Mesenchymal stem cell (in vitro differentiated cells and primary cell): ENCODE results near the gene TNK1.

ENCODE experiments used
- DNase-seq: peaks from one replicate; pipeline ENCODE4 v3.0.0-alpha.2; 2013
- H2AFZ ChIP-seq: one replicate; pipeline ENCODE4 v1.6.1; 2013; ENCODE audit warnings: low read depth, mild to moderate bottlenecking, control low read depth, inconsistent platforms, low read length, moderate library complexity
- H2AK5ac ChIP-seq: 2 replicates; pipeline ENCODE4 v1.6.1; 2013; ENCODE audit warnings: low read length, moderate library complexity, mild to moderate bottlenecking, inconsistent platforms; ENCODE audit not compliant: severe bottlenecking
- H2BK120ac ChIP-seq: one replicate; pipeline ENCODE4 v1.6.1; 2013; ENCODE audit warnings: low read depth, mild to moderate bottlenecking, inconsistent platforms, low read length, moderate library complexity
- H2BK12ac ChIP-seq, 2 experiments: one replicate each; pipeline ENCODE4 v1.6.1; 2013; ENCODE audit warnings: inconsistent platforms in 2 of 2, low read length in 2 of 2, mild to moderate bottlenecking in 2 of 2, moderate library complexity in 2 of 2, control low read depth in 1 of 2
- H2BK15ac ChIP-seq: one replicate; pipeline ENCODE4 v1.6.1; 2013; ENCODE audit warnings: mild to moderate bottlenecking, low read depth, inconsistent platforms; ENCODE audit not compliant: poor library complexity, severe bottlenecking
- H2BK5ac ChIP-seq: 2 replicates; pipeline ENCODE4 v1.6.1; 2013; ENCODE audit warnings: low read depth, mild to moderate bottlenecking, low read length, control low read depth, inconsistent platforms; ENCODE audit not compliant: poor library complexity, severe bottlenecking
- H3K14ac ChIP-seq, 2 experiments: one replicate each; pipeline ENCODE4 v1.6.1; 2013; ENCODE audit warnings: inconsistent platforms in 2 of 2, low read length in 2 of 2, control low read depth in 1 of 2, mild to moderate bottlenecking in 1 of 2, moderate library complexity in 1 of 2
- H3K18ac ChIP-seq, 2 experiments: one replicate each; pipeline ENCODE4 v1.6.1; 2013; ENCODE audit warnings: inconsistent platforms in 2 of 2, low read length in 2 of 2, control low read depth in 1 of 2, low read depth in 1 of 2, mild to moderate bottlenecking in 1 of 2
- H3K23ac ChIP-seq, 2 experiments: one replicate each; pipeline ENCODE4 v1.6.1; 2013; ENCODE audit warnings: inconsistent platforms in 2 of 2, low read length in 2 of 2, mild to moderate bottlenecking in 2 of 2, moderate library complexity in 2 of 2, control low read depth in 1 of 2
- H3K27ac ChIP-seq: 2 replicates; pipeline ENCODE4 v1.5.1; 2013; ENCODE audit warnings: mild to moderate bottlenecking, moderate library complexity, low read length, control low read depth, inconsistent platforms; ENCODE audit not compliant: poor library complexity, severe bottlenecking
- H3K27me3 ChIP-seq, 2 experiments: 2 replicates each; pipeline versions ENCODE4 v1.6.1 to v1.7.0; 2013; ENCODE audit warnings: low read length in 2 of 2, mild to moderate bottlenecking in 2 of 2, moderate library complexity in 2 of 2, control low read depth in 1 of 2, inconsistent platforms in 1 of 2; ENCODE audit not compliant: control insufficient read depth in 1 of 2, insufficient read depth in 1 of 2
- H3K36me3 ChIP-seq, 2 experiments: 2 replicates each; pipeline versions ENCODE4 v1.6.1 to v1.7.0; 2013; ENCODE audit warnings: low read length in 2 of 2, control low read depth in 1 of 2, inconsistent platforms in 1 of 2, low read depth in 1 of 2, mild to moderate bottlenecking in 1 of 2; ENCODE audit not compliant: insufficient read depth in 2 of 2, control insufficient read depth in 1 of 2
- H3K4ac ChIP-seq, 2 experiments: one replicate each; pipeline ENCODE4 v1.6.1; 2013; ENCODE audit warnings: inconsistent platforms in 2 of 2, low read length in 2 of 2, mild to moderate bottlenecking in 2 of 2, moderate library complexity in 2 of 2, control low read depth in 1 of 2, low read depth in 1 of 2
- H3K4me1 ChIP-seq: 2 replicates; pipeline ENCODE4 v1.6.1; 2013; ENCODE audit warnings: low read depth, low read length, control low read depth; ENCODE audit not compliant: control insufficient read depth, insufficient read depth
- H3K4me2 ChIP-seq: 2 replicates; pipeline ENCODE4 v1.6.1; 2013; ENCODE audit warnings: low read length, mild to moderate bottlenecking, inconsistent platforms; ENCODE audit not compliant: poor library complexity, severe bottlenecking
- H3K4me3 ChIP-seq, 2 experiments: 2 replicates each; pipeline versions ENCODE4 v1.5.1 to v1.7.0; 2013; ENCODE audit warnings: low read length in 2 of 2, mild to moderate bottlenecking in 2 of 2, control low read depth in 1 of 2, low read depth in 1 of 2; ENCODE audit not compliant: insufficient read depth in 1 of 2
- H3K79me1 ChIP-seq: replicated peaks from 2 replicates; pipeline ENCODE4 v1.6.1; 2013; ENCODE audit warnings: mild to moderate bottlenecking, control low read depth, low read length, inconsistent platforms; ENCODE audit not compliant: poor library complexity, severe bottlenecking
- H3K9ac ChIP-seq: 2 replicates; pipeline ENCODE4 v1.7.0; 2013; ENCODE audit warnings: mild to moderate bottlenecking, low read length, moderate library complexity
- H3K9me3 ChIP-seq: 2 replicates; pipeline ENCODE4 v1.7.0; 2013; ENCODE audit warnings: mild to moderate bottlenecking, low read length; ENCODE audit not compliant: control insufficient read depth
- H4K8ac ChIP-seq: one replicate; pipeline ENCODE4 v1.6.1; 2013; ENCODE audit warnings: inconsistent platforms, mild to moderate bottlenecking, low read length, moderate library complexity
- H4K91ac ChIP-seq: one replicate; pipeline ENCODE4 v1.6.1; 2013; ENCODE audit warnings: mild to moderate bottlenecking, low read length, inconsistent platforms
- WGBS: methylation state at CpG from one replicate; pipeline ENCODE4 v1.1.7; 2013; ENCODE audit warnings: mixed read lengths; 5-methylcytosine and 5-hydroxymethylcytosine counted together

TNK1 gene

DNA sequence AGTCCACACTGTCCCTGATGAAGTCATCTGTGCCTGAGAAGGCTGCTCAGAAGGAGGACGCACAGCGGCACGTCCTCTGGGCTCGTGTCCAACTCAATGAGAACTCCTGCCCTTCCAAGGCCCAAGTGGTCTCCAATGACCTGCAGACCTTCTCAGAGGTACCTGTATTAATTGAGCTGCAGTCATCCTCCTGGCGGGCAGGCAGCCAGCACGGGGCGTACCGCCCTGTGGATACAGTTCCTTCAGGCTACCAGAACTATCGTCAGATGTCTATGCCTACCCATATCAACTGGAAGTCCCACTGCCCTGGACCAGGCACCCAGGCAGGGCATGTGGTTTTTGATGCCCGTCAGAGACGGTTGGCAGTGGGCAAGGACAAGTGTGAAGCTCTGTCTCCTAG, 51.4 kb downstream of the TNK1 start:
- no peaks in the 10 kb centered on the region for H3K36me3 ChIP-seq

DNA sequence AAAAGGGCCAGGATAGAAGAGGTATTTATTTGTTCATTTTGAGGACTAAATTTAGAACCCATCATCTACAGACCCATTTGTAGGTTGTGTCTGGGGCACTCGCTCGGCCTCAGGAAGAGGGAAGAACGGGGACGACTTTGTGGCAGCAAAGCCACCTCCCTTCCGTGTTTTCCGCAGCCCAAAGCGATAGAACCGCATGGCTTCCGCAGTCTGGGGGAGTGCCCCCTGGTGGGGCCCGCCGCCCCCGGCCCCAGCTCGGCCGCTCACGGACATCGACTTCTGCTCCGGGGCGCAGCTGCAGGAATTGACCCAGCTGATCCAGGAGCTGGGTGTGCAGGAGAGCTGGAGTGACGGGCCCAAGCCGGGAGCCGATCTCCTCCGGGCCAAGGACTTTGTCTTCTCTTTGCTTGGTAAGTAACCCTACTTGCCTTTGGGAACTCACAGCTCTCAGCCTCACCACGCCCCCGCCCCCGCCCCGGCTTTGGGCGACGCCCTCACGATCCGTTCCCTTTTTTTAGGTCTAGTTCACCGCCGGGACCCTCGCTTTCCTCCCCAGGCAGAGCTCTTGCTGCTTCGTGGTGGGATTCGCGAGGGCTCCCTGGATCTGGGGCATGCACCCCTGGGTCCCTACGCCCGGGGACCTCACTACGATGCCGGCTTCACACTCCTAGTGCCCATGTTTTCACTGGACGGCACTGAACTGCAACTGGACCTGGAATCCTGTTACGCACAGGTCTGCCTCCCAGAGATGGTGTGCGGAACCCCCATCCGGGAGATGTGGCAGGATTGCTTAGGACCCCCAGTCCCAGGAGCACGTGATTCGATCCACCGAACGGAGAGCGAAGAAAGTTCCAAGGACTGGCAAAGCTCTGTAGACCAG, 55.0 kb downstream of the TNK1 start:
- H3K18ac ChIP-seq: peak overlapping the region in 1 of 2 experiments; percentile 6
- no peak overlapping the region for H2AK5ac ChIP-seq
- no peaks in the 10 kb centered on the region for H3K9me3 ChIP-seq
- no peak overlapping the region for H2BK5ac ChIP-seq
- H3K14ac ChIP-seq: no peak overlapping the region
- H3K9ac ChIP-seq: peak overlapping the region; percentile 51
- peak overlapping the region; percentile 73 for H4K8ac ChIP-seq
- peak overlapping the region in 1 of 2 experiments; percentile 57 for H3K4ac ChIP-seq
- peak overlapping the region; percentile 24 for H3K27ac ChIP-seq
- no peak overlapping the region for H4K91ac ChIP-seq
- H3K4me2 ChIP-seq: peak overlapping the region; percentile 79
- peaks cover 10% of the 10 kb centered on the region for H3K79me1 ChIP-seq
- H3K36me3 ChIP-seq: no peaks in the 10 kb centered on the region
- no peak overlapping the region for H2BK120ac ChIP-seq
- WGBS: 10% methylated on average over 49 of the region's 49 CpGs
- H3K23ac ChIP-seq: no peak overlapping the region
- no peak overlapping the region for H2BK15ac ChIP-seq
- peaks cover 46% of the 10 kb centered on the region for H3K4me1 ChIP-seq
- peak overlapping the region; percentile 72 for H2AFZ ChIP-seq
- peak; percentile 48 for DNase-seq
- no peak overlapping the region for H2BK12ac ChIP-seq
- peak overlapping the region; percentile 60 to 70 for H3K4me3 ChIP-seq
- peaks cover 23 to 35% of the 10 kb centered on the region in 2 experiments for H3K27me3 ChIP-seq

More for the DNA sequence above, 51.4 kb downstream of the TNK1 start:
- Histone ChIP-seq H2BK5ac (no peak overlapping the region), H3K9me3 (no peaks in the 10 kb centered on the region), H3K9ac (no peak overlapping the region), H3K4me2 (no peak overlapping the region), H2AK5ac (no peak overlapping the region), H2AFZ (no peak overlapping the region), H3K4ac (no peak overlapping the region), H4K8ac (no peak overlapping the region), H3K4me1 (peaks cover 16% of the 10 kb centered on the region), H2BK15ac (no peak overlapping the region), H2BK12ac (no peak overlapping the region), H3K18ac (no peak overlapping the region), H3K79me1 (peaks cover 5% of the 10 kb centered on the region), H3K23ac (no peak overlapping the region), H3K14ac (no peak overlapping the region), H3K27ac (no peak overlapping the region), H4K91ac (no peak overlapping the region), H3K4me3 (no peak overlapping the region), H2BK120ac (no peak overlapping the region), H3K27me3 (peaks cover under 1 to 5% of the 10 kb centered on the region in 2 experiments)
- WGBS: 93% methylated on average over 11 of the region's 11 CpGs
- DNase-seq: no peak

DNA sequence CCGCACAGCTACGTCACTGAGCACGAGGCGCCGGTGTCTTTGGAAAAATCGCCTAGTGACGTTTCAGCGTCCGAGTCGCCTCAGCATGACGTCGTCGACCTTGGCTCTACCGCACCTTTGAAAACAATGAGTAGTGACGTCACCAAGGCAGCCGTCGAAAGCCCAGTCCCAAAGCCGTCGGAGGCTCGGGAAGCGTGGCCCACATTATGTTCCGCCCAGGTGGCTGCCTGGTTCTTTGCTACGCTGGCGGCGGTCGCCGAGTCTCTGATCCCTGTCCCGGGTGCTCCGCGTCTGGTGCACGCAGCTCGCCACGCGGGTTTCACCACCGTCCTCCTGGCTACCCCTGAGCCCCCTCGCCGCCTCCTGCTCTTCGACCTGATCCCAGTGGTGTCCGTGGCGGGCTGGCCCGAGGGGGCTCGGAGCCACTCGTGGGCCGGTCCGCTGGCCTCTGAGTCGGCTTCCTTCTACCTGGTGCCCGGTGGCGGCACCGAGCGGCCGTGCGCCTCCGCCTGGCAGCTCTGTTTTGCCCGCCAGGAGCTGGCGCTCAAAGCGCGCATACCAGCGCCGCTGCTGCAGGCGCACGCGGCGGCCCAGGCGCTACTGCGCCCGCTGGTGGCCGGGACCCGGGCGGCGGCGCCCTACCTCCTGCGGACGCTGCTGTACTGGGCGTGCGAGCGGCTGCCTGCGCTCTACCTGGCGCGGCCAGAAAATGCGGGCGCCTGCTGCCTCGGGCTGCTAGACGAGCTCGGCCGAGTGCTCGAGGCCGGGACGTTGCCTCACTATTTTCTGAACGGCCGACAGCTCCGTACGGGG, 55.9 kb downstream of the TNK1 start:
- DNase-seq: peak; percentile 73
- no peak overlapping the region for H4K91ac ChIP-seq
- no peak overlapping the region for H3K18ac ChIP-seq
- H2BK15ac ChIP-seq: no peak overlapping the region
- H2BK120ac ChIP-seq: no peak overlapping the region
- no peak overlapping the region for H2AFZ ChIP-seq
- no peak overlapping the region for H2BK12ac ChIP-seq
- H3K4me2 ChIP-seq: peak overlapping the region; percentile 79
- no peak overlapping the region for H2AK5ac ChIP-seq
- no peak overlapping the region for H3K23ac ChIP-seq
- H3K9ac ChIP-seq: no peak overlapping the region
- no peaks in the 10 kb centered on the region for H3K9me3 ChIP-seq
- H2BK5ac ChIP-seq: no peak overlapping the region
- peaks cover 46% of the 10 kb centered on the region for H3K4me1 ChIP-seq
- WGBS: 6% methylated on average over 87 of the region's 92 CpGs
- H3K14ac ChIP-seq: no peak overlapping the region
- H3K4me3 ChIP-seq: peak overlapping the region; percentile 52 to 70
- peak overlapping the region in 1 of 2 experiments; percentile 52 for H3K4ac ChIP-seq
- peaks cover 10% of the 10 kb centered on the region for H3K79me1 ChIP-seq
- no peak overlapping the region for H3K27ac ChIP-seq
- H4K8ac ChIP-seq: peak overlapping the region; percentile 47
- peaks cover 30 to 41% of the 10 kb centered on the region in 2 experiments for H3K27me3 ChIP-seq
- no peaks in the 10 kb centered on the region for H3K36me3 ChIP-seq

DNA sequence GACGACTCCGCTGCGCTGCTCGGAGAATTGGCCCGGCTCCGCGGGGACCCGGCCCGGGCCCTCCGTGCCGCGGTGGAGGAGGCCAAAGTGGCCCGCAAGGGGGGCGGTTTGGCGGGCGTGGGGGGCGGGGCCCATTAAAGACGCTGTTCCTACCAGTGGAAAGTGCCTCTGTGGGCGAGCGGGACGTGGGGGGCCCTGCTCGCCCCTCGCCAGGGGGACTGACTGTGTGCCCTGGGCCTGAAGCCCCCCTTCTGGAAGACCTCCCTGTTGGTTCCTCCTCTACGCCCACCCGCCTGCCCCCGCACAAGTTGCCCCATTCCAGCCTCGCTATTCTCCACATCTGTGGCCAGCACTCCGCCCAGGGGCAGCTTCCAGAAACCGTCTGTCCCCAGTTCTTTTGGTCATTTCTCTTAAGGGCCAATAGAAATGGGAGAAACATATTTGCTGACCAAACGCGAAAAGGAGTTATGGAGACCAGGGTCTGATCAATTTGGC, 56.5 kb downstream of the TNK1 start:
- DNase-seq: no peak
- Histone ChIP-seq H3K4me2 (peak overlapping the region; percentile 79), H3K27me3 (peaks cover 33 to 42% of the 10 kb centered on the region in 2 experiments), H2BK15ac (peak overlapping the region; percentile 75), H3K36me3 (no peaks in the 10 kb centered on the region), H3K4ac (no peak overlapping the region), H3K14ac (no peak overlapping the region), H3K23ac (no peak overlapping the region), H3K9me3 (no peaks in the 10 kb centered on the region), H3K4me1 (peaks cover 46% of the 10 kb centered on the region), H4K91ac (no peak overlapping the region), H2AFZ (no peak overlapping the region), H2BK120ac (no peak overlapping the region), H3K27ac (no peak overlapping the region), H3K79me1 (peaks cover 10% of the 10 kb centered on the region), H4K8ac (no peak overlapping the region), H2AK5ac (no peak overlapping the region), H3K18ac (no peak overlapping the region), H3K4me3 (peak overlapping the region; percentile 34 to 47), H3K9ac (no peak overlapping the region), H2BK5ac (no peak overlapping the region), H2BK12ac (no peak overlapping the region)
- 14% methylated on average over 23 of the region's 31 CpGs for WGBS
